Prostate gland (tissue), 2 donors: ENCODE measurements around the gene KCND3. TPM values are rescaled to one million over a fixed set of nuclear protein-coding genes. Genes with fewer than 3 reads are reported as not detected.

Experiments used
- DNase-seq: peaks from one replicate; pipeline ENCODE4 v3.0.0-alpha.2; 2019; ENCODE audit warnings: low spot score
- H3K27ac ChIP-seq, 2 donors: fragments of 200-600 bp; sonication (generic); 2 replicates each; pipeline ENCODE4 v1.5.1; 2017 to 2019
- H3K27me3 ChIP-seq: fragments of 200-600 bp; sonication (generic); replicated peaks from 2 replicates; pipeline ENCODE4 v1.5.1; 2019; ENCODE audit not compliant: insufficient read depth
- H3K36me3 ChIP-seq, 2 donors: fragments of 200-600 bp; sonication (generic); 1 replicate in 1 of 2; 2 replicates in 1 of 2; pipeline versions ENCODE4 v1.5.1 to v1.8.1; 2017 to 2019
- H3K4me1 ChIP-seq: fragments of 200-600 bp; sonication (generic); replicated peaks from 2 replicates; pipeline ENCODE4 v1.5.1; 2019
- H3K4me3 ChIP-seq, 2 donors: fragments of 200-600 bp; sonication (generic); 2 replicates each; pipeline ENCODE4 v1.5.1; 2017 to 2019
- H3K9me3 ChIP-seq: fragments of 200-600 bp; sonication (generic); 2 replicates; pipeline ENCODE4 v1.5.1; 2017
- POLR2A ChIP-seq: fragments of 450-650 bp; IDR thresholded peaks from one replicate; pipeline ENCODE4 v1.6.1; 2016; ENCODE audit warnings: antibody characterized with exemption, mild to moderate bottlenecking
- POLR2AphosphoS5 ChIP-seq: sonication (generic); formaldehyde crosslinking; IDR thresholded peaks from one replicate; pipeline ENCODE4 v1.6.1; 2017; ENCODE audit warnings: antibody characterized with exemption
- WGBS: methylation state at CpG from one replicate; pipeline ENCODE4 v1.1.5; 2018; 5-methylcytosine and 5-hydroxymethylcytosine counted together
- intact Hi-C: fragments of 100-400 bp; cut with DNase I; formaldehyde crosslinking; loops from one replicate; pipeline ENCODE4 v1.14.2; 2022
- total RNA-seq, 2 donors: library from RNA; depleted of rRNA; stranded (reverse); fragments of >200 nt; gene quantifications; one replicate each; pipeline ENCODE4 v1.1.0, GENCODE V29; 2016
- TF ChIP-seq, protein P1 (sequence below), 4 experiments: fragments of 200-600 bp in 2 of 4; fragments of 450-650 bp in 2 of 4; sonication (generic) in 2 of 4; IDR thresholded peaks; 1 replicate in 3 of 4; 2 replicates in 1 of 4; pipeline ENCODE4 v1.5.1; 2016 to 2019; ENCODE audit warnings: antibody characterized with exemption in 4 of 4, mild to moderate bottlenecking in 2 of 4, moderate library complexity in 2 of 4

KCND3 gene
- total RNA-seq, 2 donors from 2014 or later = 17.1 to 27.3 TPM

DNA sequence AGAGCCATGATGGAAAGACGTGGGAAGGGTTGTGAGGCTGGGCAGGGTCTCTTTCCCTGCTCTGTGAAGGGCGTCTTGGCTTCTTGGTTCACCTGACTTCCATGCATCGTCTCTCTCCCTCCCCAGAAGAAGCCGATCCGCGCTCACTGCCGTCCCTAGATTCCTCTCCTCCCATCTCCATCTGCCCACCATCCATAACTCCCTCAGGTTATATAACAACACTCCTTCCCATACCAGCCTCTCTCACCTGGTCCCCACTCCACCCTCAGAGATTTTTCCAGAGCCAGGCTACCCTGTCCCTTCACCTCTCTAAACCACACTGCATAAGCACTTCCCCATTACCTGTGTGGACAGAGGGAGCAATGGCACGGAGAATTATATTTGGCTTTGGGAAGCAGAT is 6.0 kb downstream of the KCND3 start:
- no peak overlapping the region for H3K4me3 ChIP-seq
- no peak for DNase-seq
- intact Hi-C loops = no loop called here
- TF ChIP-seq, protein P1, sequence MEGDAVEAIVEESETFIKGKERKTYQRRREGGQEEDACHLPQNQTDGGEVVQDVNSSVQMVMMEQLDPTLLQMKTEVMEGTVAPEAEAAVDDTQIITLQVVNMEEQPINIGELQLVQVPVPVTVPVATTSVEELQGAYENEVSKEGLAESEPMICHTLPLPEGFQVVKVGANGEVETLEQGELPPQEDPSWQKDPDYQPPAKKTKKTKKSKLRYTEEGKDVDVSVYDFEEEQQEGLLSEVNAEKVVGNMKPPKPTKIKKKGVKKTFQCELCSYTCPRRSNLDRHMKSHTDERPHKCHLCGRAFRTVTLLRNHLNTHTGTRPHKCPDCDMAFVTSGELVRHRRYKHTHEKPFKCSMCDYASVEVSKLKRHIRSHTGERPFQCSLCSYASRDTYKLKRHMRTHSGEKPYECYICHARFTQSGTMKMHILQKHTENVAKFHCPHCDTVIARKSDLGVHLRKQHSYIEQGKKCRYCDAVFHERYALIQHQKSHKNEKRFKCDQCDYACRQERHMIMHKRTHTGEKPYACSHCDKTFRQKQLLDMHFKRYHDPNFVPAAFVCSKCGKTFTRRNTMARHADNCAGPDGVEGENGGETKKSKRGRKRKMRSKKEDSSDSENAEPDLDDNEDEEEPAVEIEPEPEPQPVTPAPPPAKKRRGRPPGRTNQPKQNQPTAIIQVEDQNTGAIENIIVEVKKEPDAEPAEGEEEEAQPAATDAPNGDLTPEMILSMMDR (IDR thresholded peaks at IDR 0.05) = no peak
- no peak for TF ChIP-seq POLR2AphosphoS5
- no peak for TF ChIP-seq POLR2A
- H3K27ac ChIP-seq = no peak overlapping the region
- no peaks in the 10 kb centered on the region for H3K9me3 ChIP-seq
- no peaks in the 10 kb centered on the region for H3K27me3 ChIP-seq
- WGBS = 92% methylated on average over 8 of the region's 8 CpGs
- H3K36me3 ChIP-seq = no peaks in the 10 kb centered on the region
- peaks cover 9% of the 10 kb centered on the region for H3K4me1 ChIP-seq

DNA sequence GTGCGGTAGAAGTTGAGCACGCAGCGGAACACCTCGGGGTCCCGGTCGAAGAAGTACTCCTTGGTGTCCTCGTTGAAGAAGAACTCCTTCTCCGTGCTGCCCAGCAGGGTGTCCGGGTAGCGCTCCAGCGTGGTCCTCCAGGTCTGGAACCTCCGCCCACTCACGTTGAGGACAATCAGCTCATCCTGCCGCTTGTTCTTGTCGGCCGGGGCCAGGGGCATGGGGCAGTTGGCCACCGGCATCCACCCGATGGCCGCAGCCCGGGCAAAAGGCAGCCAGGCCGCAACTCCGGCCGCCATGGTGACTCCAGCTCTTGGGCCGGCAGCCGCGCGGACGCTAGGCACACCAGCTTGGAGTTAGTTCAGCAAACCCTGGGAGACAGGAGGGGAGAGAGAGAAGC is 7.0 kb downstream of the KCND3 start:
- Histone ChIP-seq H3K4me3 (no peak overlapping the region), H3K27ac (no peak overlapping the region), H3K4me1 (peaks cover 2% of the 10 kb centered on the region), H3K9me3 (no peaks in the 10 kb centered on the region), H3K27me3 (no peaks in the 10 kb centered on the region), H3K36me3 (no peaks in the 10 kb centered on the region)
- intact Hi-C loops = no loop called here
- WGBS = 97% methylated on average over 28 of the region's 28 CpGs
- no peak for DNase-seq
- TF ChIP-seq, protein P1 (IDR thresholded peaks at IDR 0.05) = no peak
- TF ChIP-seq POLR2A (no peak), POLR2AphosphoS5 (no peak)

DNA sequence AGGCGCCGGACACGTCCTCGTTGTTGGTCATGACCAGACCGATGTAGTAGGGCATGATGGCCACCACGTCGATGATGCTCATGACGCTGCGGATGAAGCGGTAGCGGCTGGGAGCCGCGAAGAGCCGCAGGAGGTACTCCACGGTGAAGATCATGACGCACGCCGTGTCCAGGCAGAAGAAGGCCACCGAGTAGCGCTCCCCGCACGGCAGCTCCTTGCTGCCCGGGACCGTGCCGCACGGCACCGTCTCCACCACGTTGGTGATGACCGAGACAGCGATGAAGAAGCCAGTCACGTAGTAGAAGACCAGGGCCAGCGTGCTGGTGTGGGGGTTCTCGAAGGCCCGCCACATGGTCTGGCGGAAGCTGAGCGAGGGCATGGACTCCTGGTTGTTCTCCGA is 7.6 kb downstream of the KCND3 start:
- H3K36me3 ChIP-seq = no peaks in the 10 kb centered on the region
- 95% methylated on average over 37 of the region's 37 CpGs for WGBS
- no peaks in the 10 kb centered on the region for H3K27me3 ChIP-seq
- H3K4me3 ChIP-seq = no peak overlapping the region
- TF ChIP-seq POLR2AphosphoS5 (no peak), POLR2A (no peak)
- TF ChIP-seq, protein P1 (IDR thresholded peaks at IDR 0.05) = no peak
- no peak overlapping the region for H3K27ac ChIP-seq
- DNase-seq = no peak
- intact Hi-C loops = no loop called here
- H3K9me3 ChIP-seq = no peaks in the 10 kb centered on the region
- H3K4me1 ChIP-seq = no peaks in the 10 kb centered on the region

DNA sequence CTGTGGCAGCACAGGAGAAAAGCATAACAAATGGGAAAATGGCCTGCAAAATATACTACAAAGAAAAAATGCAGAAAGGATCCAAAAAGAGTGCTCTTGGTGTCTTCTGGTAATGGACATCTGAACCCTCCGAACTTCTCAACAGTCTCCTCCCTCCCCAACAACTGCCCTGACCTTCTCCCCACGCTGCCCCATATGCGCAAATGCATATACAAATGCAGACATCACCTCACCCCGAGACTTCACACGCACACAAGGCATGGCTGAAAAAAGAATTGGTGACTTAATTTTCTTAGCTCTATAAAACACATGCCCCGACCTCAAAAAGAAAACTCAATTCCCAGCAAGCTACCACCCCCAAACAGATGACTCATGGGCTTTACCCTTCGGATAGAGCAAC is 8.4 kb downstream of the KCND3 start:
- no peak overlapping the region for H3K4me3 ChIP-seq
- H3K4me1 ChIP-seq = peaks cover 4% of the 10 kb centered on the region
- 78% methylated on average over 7 of the region's 7 CpGs for WGBS
- no peak for TF ChIP-seq POLR2AphosphoS5
- TF ChIP-seq, protein P1 (IDR thresholded peaks at IDR 0.05) = no peak
- TF ChIP-seq POLR2A = no peak
- DNase-seq = no peak
- no peaks in the 10 kb centered on the region for H3K36me3 ChIP-seq
- intact Hi-C loops = no loop called here
- H3K27me3 ChIP-seq = no peaks in the 10 kb centered on the region
- H3K27ac ChIP-seq = no peak overlapping the region
- H3K9me3 ChIP-seq = no peaks in the 10 kb centered on the region

DNA sequence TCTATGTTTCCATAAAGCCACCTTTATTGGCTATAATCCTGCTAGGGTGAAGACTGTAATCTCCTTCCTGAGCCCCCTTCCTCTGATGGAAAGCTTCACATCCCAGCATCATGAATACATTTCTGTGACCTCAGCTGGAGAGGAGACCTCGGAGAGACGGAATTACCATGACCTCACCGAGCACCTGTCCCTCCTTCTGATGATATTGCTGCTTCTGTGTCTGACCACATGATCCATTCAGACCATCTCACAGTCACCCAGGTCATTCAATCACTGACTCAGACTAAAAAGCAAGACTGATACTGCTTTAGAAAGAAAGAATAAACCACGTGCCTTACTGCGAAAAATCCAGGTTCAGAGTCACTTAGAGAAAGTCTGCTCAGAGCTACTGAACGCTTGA is 8.8 kb downstream of the KCND3 start:
- Histone ChIP-seq H3K36me3 (no peaks in the 10 kb centered on the region), H3K4me1 (peaks cover 4% of the 10 kb centered on the region), H3K9me3 (no peaks in the 10 kb centered on the region), H3K27ac (no peak overlapping the region), H3K27me3 (no peaks in the 10 kb centered on the region), H3K4me3 (no peak overlapping the region)
- no peak for TF ChIP-seq POLR2AphosphoS5
- no peak for DNase-seq
- intact Hi-C loops = no loop called here
- 91% methylated on average over 6 of the region's 6 CpGs for WGBS
